Fibroblast of upper back skin (primary cell): ENCODE data around the gene WLS.

Experiments
- DNase-seq: peaks from one replicate; pipeline ENCODE4 v3.0.0-alpha.2; 2013

WLS gene

DNA sequence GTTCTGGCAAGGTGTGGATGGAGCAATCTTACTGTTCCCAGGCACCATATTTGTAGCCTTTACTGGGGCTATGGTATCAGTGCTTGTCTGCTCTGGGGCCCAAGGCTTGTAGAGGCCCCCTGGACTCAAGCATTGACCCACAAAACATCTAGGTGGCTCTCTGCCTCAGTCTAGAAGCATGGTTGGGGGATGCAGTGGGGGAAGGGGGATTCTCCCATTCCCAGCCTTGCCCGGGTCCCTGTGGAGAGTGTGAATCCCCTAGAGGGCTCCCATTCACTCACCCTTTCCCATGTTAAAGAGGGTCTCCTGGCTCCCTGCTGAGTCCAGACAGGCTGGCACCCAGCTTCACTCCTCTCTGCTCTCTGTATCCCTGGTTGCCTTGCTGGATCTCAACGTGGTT is 153.7 kb downstream of the WLS start:
- no peak for DNase-seq
